ENCODE results near the gene CAD.
A peak's percentile ranks its signal among the peaks of the same experiment; 100 is the strongest.

Gene CAD

GRCh38 chr2:27227501-27227900 is 10.3 kb downstream of the CAD start:
- no peak for DNase-seq

- no peak for DNase-seq
Measured at GRCh38 chr2:27231921-27232320, 14.8 kb downstream of the CAD start.

GRCh38 chr2:27233341-27233740 is 16.2 kb downstream of the CAD start:
- DNase-seq: no peak

- DNase-seq: no peak
Measured at GRCh38 chr2:27236136-27236535, 19.0 kb downstream of the CAD start.

- DNase-seq: no peak
Measured at GRCh38 chr2:27236626-27237025, 19.5 kb downstream of the CAD start.

GRCh38 chr2:27237341-27237945 is 20.3 kb downstream of the CAD start:
- no peak for DNase-seq

- no peak for DNase-seq
Measured at GRCh38 chr2:27238976-27239375, 21.8 kb downstream of the CAD start.

- no peak for DNase-seq
Measured at GRCh38 chr2:27240406-27240805, 23.2 kb downstream of the CAD start.

- DNase-seq: no peak
Measured at GRCh38 chr2:27241761-27242613, 24.8 kb downstream of the CAD start.

- DNase-seq: no peak
Measured at GRCh38 chr2:27242614-27242951, 25.4 kb downstream of the CAD start.

GRCh38 chr2:27243391-27244130 is 26.4 kb downstream of the CAD start:
- DNase-seq: no peak

GRCh38 chr2:27245116-27245515 is 27.9 kb downstream of the CAD start:
- no peak for DNase-seq

- DNase-seq: no peak
Measured at GRCh38 chr2:27245626-27246025, 28.5 kb downstream of the CAD start.

- no peak for DNase-seq
Measured at GRCh38 chr2:27247893-27248292, 30.7 kb downstream of the CAD start.

GRCh38 chr2:27249159-27249890 is 32.2 kb downstream of the CAD start:
- DNase-seq: no peak

- peak; percentile 29 for DNase-seq
Measured at GRCh38 chr2:27249891-27250651, 32.9 kb downstream of the CAD start.

GRCh38 chr2:27250652-27251379 is 33.6 kb downstream of the CAD start:
- DNase-seq: no peak

- no peak for DNase-seq
Measured at GRCh38 chr2:27251766-27252165, 34.6 kb downstream of the CAD start.

- DNase-seq: no peak
Measured at GRCh38 chr2:27255187-27255586, 38.0 kb downstream of the CAD start.

GRCh38 chr2:27255660-27256059 is 38.5 kb downstream of the CAD start:
- DNase-seq: peak; percentile 60

GRCh38 chr2:27256855-27257454 is 39.8 kb downstream of the CAD start:
- DNase-seq: no peak
